Caco-2 (cell line): ENCODE results near the gene UNC93A. TPM values are rescaled to one million over a fixed set of nuclear protein-coding genes. Genes with fewer than 3 reads are reported as not detected.
"Not testable (repeated sequence)": the region's sequence is repeated elsewhere in the genome, so short reads cannot be mapped to it uniquely, and the experiment has no call there.

Experiments used
- BruUV-seq: library from RNA; stranded (reverse); fragments of 400-500 nt; replicated peaks from 2 replicates; lab custom pipeline; 2021; lab: Mats Ljungman, UMichigan
- CTCF ChIA-PET: fragments of 300-600 bp; sonication (Branson Sonifier 250); formaldehyde crosslinking; loops from one replicate; lab custom pipeline; 2022; ENCODE audit warnings: antibody characterized with exemption; lab: Charles Lee
- POLR2A ChIA-PET: fragments of 300-600 bp; sonication (Branson Sonifier 250); formaldehyde crosslinking; loops from one replicate; lab custom pipeline; 2022; ENCODE audit warnings: antibody characterized with exemption; lab: Charles Lee
- DNase-seq, 2 experiments: peaks; one replicate each; pipeline versions ENCODE4 v3.0.0 to v3.0.0-alpha.2; 2020 to 2022
- H3K27me3 ChIP-seq: replicated peaks from 2 replicates; pipeline ENCODE4 v1.6.0; 2011; ENCODE audit warnings: low read length; ENCODE audit not compliant: control insufficient read depth, insufficient read depth
- H3K36me3 ChIP-seq: 2 replicates; pipeline ENCODE4 v1.5.1; 2011; ENCODE audit warnings: low read length; ENCODE audit not compliant: control insufficient read depth, insufficient read depth
- H3K4me1 ChIP-seq: fragments of 250-450 bp; sonication (Bioruptor Pico); 2 replicates; pipeline ENCODE4 v1.5.1; 2020; ENCODE audit warnings: mild to moderate bottlenecking
- H3K4me3 ChIP-seq: 2 replicates; pipeline ENCODE4 v1.5.1; 2011; ENCODE audit warnings: low read depth, mild to moderate bottlenecking, control low read depth, low read length
- H3K9me3 ChIP-seq: fragments of 250-450 bp; sonication (Bioruptor Pico); 2 replicates; pipeline ENCODE4 v1.5.1; 2020; ENCODE audit warnings: mild to moderate bottlenecking, moderate library complexity
- H3K27ac Mint-ChIP-seq: one replicate; pipeline ENCODE4 v1.8.0; 2022; ENCODE audit warnings: mixed read lengths; ENCODE audit not compliant: unreplicated experiment
- H3K27me3 Mint-ChIP-seq: one replicate; pipeline ENCODE4 v1.8.0; 2022; ENCODE audit warnings: mixed read lengths; ENCODE audit not compliant: insufficient read depth, unreplicated experiment
- H3K36me3 Mint-ChIP-seq: one replicate; pipeline ENCODE4 v1.8.0; 2022; ENCODE audit warnings: mild to moderate bottlenecking, mixed read lengths; ENCODE audit not compliant: insufficient read depth, unreplicated experiment
- H3K4me1 Mint-ChIP-seq: one replicate; pipeline ENCODE4 v1.8.0; 2022; ENCODE audit warnings: low read depth, mixed read lengths; ENCODE audit not compliant: unreplicated experiment
- H3K4me3 Mint-ChIP-seq: one replicate; pipeline ENCODE4 v1.8.0; 2022; ENCODE audit warnings: mild to moderate bottlenecking, moderate library complexity, mixed read lengths; ENCODE audit not compliant: unreplicated experiment
- H3K9me3 Mint-ChIP-seq: one replicate; pipeline ENCODE4 v1.8.0; 2022; ENCODE audit warnings: mixed read lengths; ENCODE audit not compliant: unreplicated experiment
- intact Hi-C: fragments of 100-400 bp; cut with micrococcal nuclease; formaldehyde crosslinking; loops from one replicate; pipeline ENCODE4 v1.10.0; 2022; ENCODE audit not compliant: unreplicated experiment
- total RNA-seq: library from RNA; stranded (reverse); gene quantifications from 2 replicates; pipeline ENCODE4 v1.2.3, GENCODE V29; 2022
- TF ChIP-seq, protein P1 (sequence below), 2 experiments: fragments of 200-600 bp in 1 of 2; IDR thresholded peaks; 1 replicate in 1 of 2; 2 replicates in 1 of 2; pipeline versions ENCODE4 v1.5.1 to v1.8.0; 2011 to 2022; ENCODE audit warnings: antibody characterized with exemption in 1 of 2, control low read depth in 1 of 2, inconsistent platforms in 1 of 2, low read depth in 1 of 2, low read length in 1 of 2, mild to moderate bottlenecking in 1 of 2, moderate library complexity in 1 of 2; ENCODE audit not compliant: insufficient read depth in 1 of 2, severe bottlenecking in 1 of 2, unreplicated experiment in 1 of 2

Gene UNC93A
- total RNA-seq, 1 experiment from 2014 or later = 32.3 TPM

DNA sequence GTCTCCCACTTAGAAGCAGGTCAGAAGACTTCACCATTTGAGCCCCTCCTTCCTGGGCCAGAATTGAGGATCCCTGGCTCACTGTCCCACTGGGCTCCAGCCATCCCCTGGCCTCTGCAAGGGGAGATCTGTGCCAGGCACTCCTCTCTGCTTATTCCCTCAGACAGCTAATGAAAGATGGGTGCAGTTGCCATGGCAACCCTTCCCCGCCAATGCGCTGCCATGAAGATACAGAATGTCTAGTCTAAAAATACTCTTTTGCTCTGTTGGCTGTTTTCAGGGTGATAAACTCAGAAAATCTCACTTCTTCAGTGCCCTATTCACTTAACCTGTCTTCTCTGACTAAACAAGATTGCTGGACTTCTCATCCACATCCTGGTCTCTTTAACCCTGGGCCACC lies 20.2 kb downstream of the UNC93A start:
- Histone ChIP-seq H3K9me3 (no peaks in the 10 kb centered on the region), H3K4me1 (peaks cover 44% of the 10 kb centered on the region), H3K27me3 (no peaks in the 10 kb centered on the region), H3K36me3 (peaks cover 4% of the 10 kb centered on the region), H3K4me3 (no peak overlapping the region)
- no peak overlapping the region for H3K4me3 Mint-ChIP-seq
- peaks cover 52% of the 10 kb centered on the region for H3K4me1 Mint-ChIP-seq
- ChIA-PET CTCF (no interaction called here), POLR2A (interaction anchor here (1.5 kb wide), 1 partner anchor 30 kb away, joined by 5 read pairs; no protein-coding TSS in a partner anchor)
- no peak for DNase-seq
- intact Hi-C loops = loop anchor here (2.0 kb wide), 1 partner anchor 40 kb away; no protein-coding TSS in a partner anchor
- TF ChIP-seq, protein P1, sequence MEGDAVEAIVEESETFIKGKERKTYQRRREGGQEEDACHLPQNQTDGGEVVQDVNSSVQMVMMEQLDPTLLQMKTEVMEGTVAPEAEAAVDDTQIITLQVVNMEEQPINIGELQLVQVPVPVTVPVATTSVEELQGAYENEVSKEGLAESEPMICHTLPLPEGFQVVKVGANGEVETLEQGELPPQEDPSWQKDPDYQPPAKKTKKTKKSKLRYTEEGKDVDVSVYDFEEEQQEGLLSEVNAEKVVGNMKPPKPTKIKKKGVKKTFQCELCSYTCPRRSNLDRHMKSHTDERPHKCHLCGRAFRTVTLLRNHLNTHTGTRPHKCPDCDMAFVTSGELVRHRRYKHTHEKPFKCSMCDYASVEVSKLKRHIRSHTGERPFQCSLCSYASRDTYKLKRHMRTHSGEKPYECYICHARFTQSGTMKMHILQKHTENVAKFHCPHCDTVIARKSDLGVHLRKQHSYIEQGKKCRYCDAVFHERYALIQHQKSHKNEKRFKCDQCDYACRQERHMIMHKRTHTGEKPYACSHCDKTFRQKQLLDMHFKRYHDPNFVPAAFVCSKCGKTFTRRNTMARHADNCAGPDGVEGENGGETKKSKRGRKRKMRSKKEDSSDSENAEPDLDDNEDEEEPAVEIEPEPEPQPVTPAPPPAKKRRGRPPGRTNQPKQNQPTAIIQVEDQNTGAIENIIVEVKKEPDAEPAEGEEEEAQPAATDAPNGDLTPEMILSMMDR (IDR thresholded peaks at IDR 0.05; ENCODE audit: insufficient read depth in 1 of 2, low read depth in 1 of 2, low read length in 1 of 2, severe bottlenecking in 1 of 2, unreplicated experiment in 1 of 2) = no peak
- H3K9me3 Mint-ChIP-seq = peaks cover 9% of the 10 kb centered on the region
- H3K36me3 Mint-ChIP-seq = peaks cover 46% of the 10 kb centered on the region
- no peaks in the 10 kb centered on the region for H3K27me3 Mint-ChIP-seq
- peak overlapping the region; percentile 69 for H3K27ac Mint-ChIP-seq
- BruUV-seq = no TSS peak

DNA sequence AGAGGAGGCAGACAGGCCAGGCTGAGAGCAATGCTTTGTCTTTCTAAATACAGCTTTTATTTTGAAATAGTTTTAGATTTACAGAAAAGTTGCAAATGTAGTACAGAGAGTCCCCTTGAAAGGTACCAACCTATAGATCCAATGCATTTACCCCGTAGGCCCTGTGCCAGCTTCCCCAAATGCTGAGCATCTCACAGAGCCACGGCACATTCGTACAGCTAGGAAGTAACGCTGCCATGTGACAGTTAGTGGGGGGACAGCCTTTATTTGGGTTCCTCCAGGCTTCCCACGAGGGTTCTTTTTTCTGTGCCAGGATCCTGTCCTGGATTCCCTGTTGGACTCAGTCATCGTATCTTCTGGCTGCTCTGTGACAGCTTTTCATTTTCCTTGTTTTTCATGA lies 20.6 kb downstream of the UNC93A start:
- Mint-ChIP-seq H3K4me1 (peaks cover 50% of the 10 kb centered on the region), H3K36me3 (peaks cover 42% of the 10 kb centered on the region), H3K27ac (peak overlapping the region; percentile 69)
- peaks cover 40% of the 10 kb centered on the region for H3K4me1 ChIP-seq
- H3K4me3 ChIP-seq, H3K27me3 ChIP-seq, H3K9me3 ChIP-seq, BruUV-seq, H3K4me3 Mint-ChIP-seq, POLR2A ChIA-PET, CTCF ChIA-PET, H3K27me3 Mint-ChIP-seq, H3K36me3 ChIP-seq, DNase-seq, H3K9me3 Mint-ChIP-seq: not testable (repeated sequence)
- intact Hi-C loops = loop anchor here (2.0 kb wide), 1 partner anchor 39 kb away; no protein-coding TSS in a partner anchor

DNA sequence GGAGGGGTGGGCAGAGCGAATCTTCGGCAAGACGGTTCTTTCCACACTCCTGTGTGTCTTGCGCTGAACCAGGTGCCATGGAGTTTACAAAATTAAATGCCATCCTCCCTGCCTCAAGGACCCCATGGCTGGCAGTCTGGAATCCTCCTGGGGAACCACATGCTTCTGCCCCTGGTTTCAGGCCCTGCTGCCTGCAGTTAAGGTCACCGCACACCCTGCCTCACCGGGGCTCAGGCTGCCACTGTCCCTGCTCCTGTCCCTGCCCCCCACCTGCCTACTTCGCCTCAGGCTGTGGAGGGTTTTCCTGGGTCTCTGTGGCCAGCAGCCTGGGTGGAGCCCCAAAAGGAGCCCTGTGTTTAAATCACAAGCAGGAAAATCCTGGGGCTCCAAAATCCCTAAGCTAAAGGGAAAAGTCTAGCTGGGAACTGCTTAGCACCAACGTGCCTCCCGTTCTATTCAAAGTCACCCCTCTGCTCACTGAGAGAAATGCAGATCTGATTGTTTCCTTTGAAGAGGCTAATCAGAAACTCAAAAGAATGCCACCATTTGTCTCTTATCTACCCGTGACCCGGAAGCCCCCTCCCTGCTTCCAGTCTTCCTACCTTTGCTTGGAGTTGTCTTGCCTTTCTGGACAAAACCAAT lies 23.2 kb downstream of the UNC93A start:
- Mint-ChIP-seq H3K36me3 (peaks cover 29% of the 10 kb centered on the region), H3K27ac (peak overlapping the region; percentile 20), H3K9me3 (no peaks in the 10 kb centered on the region), H3K27me3 (no peaks in the 10 kb centered on the region), H3K4me1 (peaks cover 42% of the 10 kb centered on the region), H3K4me3 (no peak overlapping the region)
- BruUV-seq = no TSS peak
- no peak for DNase-seq
- H3K27me3 ChIP-seq = no peaks in the 10 kb centered on the region
- CTCF ChIA-PET = interaction anchor here (2.0 kb wide), 1 partner anchor 37 kb away, joined by 5 read pairs; no protein-coding TSS in a partner anchor
- TF ChIP-seq, protein P1 (IDR thresholded peaks at IDR 0.05; ENCODE audit: insufficient read depth in 1 of 2, low read depth in 1 of 2, low read length in 1 of 2, severe bottlenecking in 1 of 2, unreplicated experiment in 1 of 2) = no peak
- H3K9me3 ChIP-seq = no peaks in the 10 kb centered on the region
- H3K4me1 ChIP-seq = peaks cover 27% of the 10 kb centered on the region
- intact Hi-C loops = loop anchor here (1.0 kb wide), 1 partner anchor 27 kb away; no protein-coding TSS in a partner anchor
- POLR2A ChIA-PET = interaction anchor here (0.6 to 1.2 kb wide), 2 partner anchors 27 to 94 kb away, joined by 3 to 4 read pairs; no protein-coding TSS in a partner anchor
- H3K36me3 ChIP-seq = no peaks in the 10 kb centered on the region; the same call in 1 of the 2 replicates
- no peak overlapping the region for H3K4me3 ChIP-seq
